Testis (tissue), 2 donors: ENCODE data around the gene KIF26A.
"Not testable (repeated sequence)": the region's sequence is repeated elsewhere in the genome, so short reads cannot be mapped to it uniquely, and the experiment has no call there.

Experiments
- POLR2A ChIP-seq: fragments of 450-650 bp; IDR thresholded peaks from one replicate; pipeline ENCODE4 v1.6.1; 2017; ENCODE audit warnings: antibody characterized with exemption, mild to moderate bottlenecking, moderate library complexity
- TF ChIP-seq, protein P1 (sequence below), 3 experiments: fragments of 450-650 bp in 2 of 3; fragments of 200-600 bp in 1 of 3; sonication (generic) in 1 of 3; IDR thresholded peaks; one replicate each; pipeline ENCODE4 v1.5.1; 2016 to 2019; ENCODE audit warnings: antibody characterized with exemption in 3 of 3, mild to moderate bottlenecking in 2 of 3, moderate library complexity in 1 of 3

DNA sequence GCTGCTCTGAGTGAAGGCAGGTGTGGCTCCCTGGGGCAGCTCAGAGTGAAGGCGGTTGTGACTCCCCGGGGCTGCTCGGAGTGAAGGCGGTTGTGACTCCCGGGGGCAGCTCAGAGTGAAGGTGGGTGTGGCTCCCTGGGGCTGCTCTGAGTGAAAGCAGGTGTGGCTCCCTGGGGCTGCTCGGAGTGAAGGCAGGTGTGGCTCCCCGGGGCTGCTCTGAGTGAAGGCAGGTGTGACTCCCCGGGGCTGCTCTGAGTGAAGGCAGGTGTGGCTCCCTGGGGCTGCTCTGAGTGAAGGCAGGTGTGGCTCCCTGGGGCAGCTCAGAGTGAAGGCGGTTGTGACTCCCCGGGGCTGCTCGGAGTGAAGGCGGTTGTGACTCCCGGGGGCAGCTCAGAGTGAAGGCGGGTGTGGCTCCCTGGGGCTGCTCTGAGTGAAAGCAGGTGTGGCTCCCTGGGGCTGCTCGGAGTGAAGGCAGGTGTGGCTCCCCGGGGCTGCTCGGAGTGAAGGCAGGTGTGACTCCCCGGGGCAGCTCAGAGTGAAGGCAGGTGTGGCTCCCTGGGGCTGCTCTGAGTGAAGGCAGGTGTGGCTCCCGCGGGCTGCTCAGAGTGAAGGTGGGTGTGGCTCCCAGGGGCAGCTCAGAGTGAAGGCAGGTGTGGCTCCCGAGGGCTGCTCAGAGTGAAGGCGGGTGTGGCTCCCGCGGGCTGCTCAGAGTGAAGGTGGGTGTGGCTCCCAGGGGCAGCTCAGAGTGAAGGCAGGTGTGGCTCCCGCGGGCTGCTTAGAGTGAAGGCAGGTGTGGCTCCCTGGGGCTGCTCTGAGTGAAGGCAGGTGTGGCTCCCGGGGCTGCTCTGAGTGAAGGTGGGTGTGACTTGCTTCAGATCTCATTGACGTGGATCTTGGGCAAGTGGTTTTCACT lies 87.1 kb downstream of the KIF26A start:
- TF ChIP-seq, protein P1, sequence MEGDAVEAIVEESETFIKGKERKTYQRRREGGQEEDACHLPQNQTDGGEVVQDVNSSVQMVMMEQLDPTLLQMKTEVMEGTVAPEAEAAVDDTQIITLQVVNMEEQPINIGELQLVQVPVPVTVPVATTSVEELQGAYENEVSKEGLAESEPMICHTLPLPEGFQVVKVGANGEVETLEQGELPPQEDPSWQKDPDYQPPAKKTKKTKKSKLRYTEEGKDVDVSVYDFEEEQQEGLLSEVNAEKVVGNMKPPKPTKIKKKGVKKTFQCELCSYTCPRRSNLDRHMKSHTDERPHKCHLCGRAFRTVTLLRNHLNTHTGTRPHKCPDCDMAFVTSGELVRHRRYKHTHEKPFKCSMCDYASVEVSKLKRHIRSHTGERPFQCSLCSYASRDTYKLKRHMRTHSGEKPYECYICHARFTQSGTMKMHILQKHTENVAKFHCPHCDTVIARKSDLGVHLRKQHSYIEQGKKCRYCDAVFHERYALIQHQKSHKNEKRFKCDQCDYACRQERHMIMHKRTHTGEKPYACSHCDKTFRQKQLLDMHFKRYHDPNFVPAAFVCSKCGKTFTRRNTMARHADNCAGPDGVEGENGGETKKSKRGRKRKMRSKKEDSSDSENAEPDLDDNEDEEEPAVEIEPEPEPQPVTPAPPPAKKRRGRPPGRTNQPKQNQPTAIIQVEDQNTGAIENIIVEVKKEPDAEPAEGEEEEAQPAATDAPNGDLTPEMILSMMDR (IDR thresholded peaks at IDR 0.05), result not testable (repeated sequence)
- not testable (repeated sequence) for TF ChIP-seq POLR2A
